HEK293 (cell line): Measurements from ENCODE around the gene GLRA1.

ENCODE experiments used
- ZBTB20 ChIP-seq: fragments of 450-650 bp; formaldehyde crosslinking; IDR thresholded peaks from 2 replicates; pipeline ENCODE4 v1.5.1; 2016; ENCODE audit warnings: missing biosample characterization, missing genetic modification characterization
- ZNF548 ChIP-seq: fragments of 450-650 bp; formaldehyde crosslinking; IDR thresholded peaks from 2 replicates; pipeline ENCODE4 v1.5.1; 2016; ENCODE audit warnings: missing biosample characterization, missing genetic modification characterization
- TF ChIP-seq, protein P1 (sequence below): fragments of 450-650 bp; formaldehyde crosslinking; IDR thresholded peaks from 2 replicates; pipeline ENCODE4 v1.5.1; 2016; ENCODE audit warnings: missing biosample characterization, missing genetic modification characterization

DNA sequence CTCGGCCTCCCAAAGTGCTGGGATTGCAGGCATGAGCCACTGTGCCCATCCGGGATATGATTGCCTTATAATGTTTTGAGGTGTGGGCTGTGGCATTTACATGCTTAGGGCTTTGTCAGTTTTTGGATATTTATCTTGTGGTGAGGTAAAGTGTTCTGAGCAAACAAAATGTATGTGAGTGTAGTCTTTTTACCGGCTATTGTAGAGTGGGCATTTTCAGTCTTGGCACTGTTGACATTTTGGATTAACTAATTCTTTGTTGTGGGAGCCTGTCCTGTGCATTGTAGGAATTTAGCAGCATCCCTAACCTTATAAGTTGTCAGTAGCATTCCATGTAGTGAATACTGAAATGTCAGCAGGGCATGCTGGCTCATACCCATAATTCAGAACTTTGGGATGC is 131.3 kb downstream of the GLRA1 start:
- no peak for TF ChIP-seq ZBTB20
- no peak for TF ChIP-seq ZNF548
- TF ChIP-seq, protein P1, sequence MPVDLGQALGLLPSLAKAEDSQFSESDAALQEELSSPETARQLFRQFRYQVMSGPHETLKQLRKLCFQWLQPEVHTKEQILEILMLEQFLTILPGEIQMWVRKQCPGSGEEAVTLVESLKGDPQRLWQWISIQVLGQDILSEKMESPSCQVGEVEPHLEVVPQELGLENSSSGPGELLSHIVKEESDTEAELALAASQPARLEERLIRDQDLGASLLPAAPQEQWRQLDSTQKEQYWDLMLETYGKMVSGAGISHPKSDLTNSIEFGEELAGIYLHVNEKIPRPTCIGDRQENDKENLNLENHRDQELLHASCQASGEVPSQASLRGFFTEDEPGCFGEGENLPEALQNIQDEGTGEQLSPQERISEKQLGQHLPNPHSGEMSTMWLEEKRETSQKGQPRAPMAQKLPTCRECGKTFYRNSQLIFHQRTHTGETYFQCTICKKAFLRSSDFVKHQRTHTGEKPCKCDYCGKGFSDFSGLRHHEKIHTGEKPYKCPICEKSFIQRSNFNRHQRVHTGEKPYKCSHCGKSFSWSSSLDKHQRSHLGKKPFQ: no peak
